HG03575 (cell line): ENCODE data around the gene VARS2.
"Not testable (repeated sequence)": the region's sequence is repeated elsewhere in the genome, so short reads cannot be mapped to it uniquely, and the experiment has no call there.

Experiments
- ATAC-seq: cut with Tn5 transposase; IDR thresholded peaks from one replicate; pipeline ENCODE4 v1.9.1; 2021; ENCODE audit not compliant: unreplicated experiment, insufficient number of reproducible peaks, low FRiP score; ENCODE audit errors: extremely low read depth

Gene VARS2

GRCh38 chr6:30947231-30947630 lies 33.2 kb downstream of the VARS2 start:
- ATAC-seq, result no peak

- ATAC-seq, result no peak
Observed at GRCh38 chr6:30948811-30949210, 34.8 kb downstream of the VARS2 start.

GRCh38 chr6:30951907-30952469 lies 38.0 kb downstream of the VARS2 start:
- no peak for ATAC-seq

- ATAC-seq, result no peak
Observed at GRCh38 chr6:30954631-30955366, 40.8 kb downstream of the VARS2 start.

- ATAC-seq, result no peak
Observed at GRCh38 chr6:30955367-30956042, 41.5 kb downstream of the VARS2 start.

- no peak for ATAC-seq
Observed at GRCh38 chr6:30957716-30958115, 43.7 kb downstream of the VARS2 start.

GRCh38 chr6:30960907-30961673 lies 47.1 kb downstream of the VARS2 start:
- ATAC-seq, result no peak

GRCh38 chr6:30962716-30963115 lies 48.7 kb downstream of the VARS2 start:
- no peak for ATAC-seq

GRCh38 chr6:30963641-30964040 lies 49.6 kb downstream of the VARS2 start:
- ATAC-seq, result no peak

GRCh38 chr6:30964075-30964474 lies 50.0 kb downstream of the VARS2 start:
- no peak for ATAC-seq

- no peak for ATAC-seq
Observed at GRCh38 chr6:30965140-30965601, 51.1 kb downstream of the VARS2 start.

- ATAC-seq, result no peak
Observed at GRCh38 chr6:30966154-30966553, 52.1 kb downstream of the VARS2 start.

- not testable (repeated sequence) for ATAC-seq
Observed at GRCh38 chr6:30969171-30969570, 55.1 kb downstream of the VARS2 start.

GRCh38 chr6:30970946-30971345 lies 56.9 kb downstream of the VARS2 start:
- ATAC-seq, result no peak

GRCh38 chr6:30972816-30973215 lies 58.8 kb downstream of the VARS2 start:
- no peak for ATAC-seq

- no peak for ATAC-seq
Observed at GRCh38 chr6:30974490-30975252, 60.6 kb downstream of the VARS2 start.
